GM18517 (cell line): ENCODE data around the gene CACTIN.
"Not testable (repeated sequence)": the region's sequence is repeated elsewhere in the genome, so short reads cannot be mapped to it uniquely, and the experiment has no call there.

Experiments
- ATAC-seq: cut with Tn5 transposase; IDR thresholded peaks from one replicate; pipeline ENCODE4 v1.9.1; 2021; ENCODE audit warnings: mild to moderate bottlenecking, moderate library complexity; ENCODE audit not compliant: unreplicated experiment

The CACTIN gene

DNA sequence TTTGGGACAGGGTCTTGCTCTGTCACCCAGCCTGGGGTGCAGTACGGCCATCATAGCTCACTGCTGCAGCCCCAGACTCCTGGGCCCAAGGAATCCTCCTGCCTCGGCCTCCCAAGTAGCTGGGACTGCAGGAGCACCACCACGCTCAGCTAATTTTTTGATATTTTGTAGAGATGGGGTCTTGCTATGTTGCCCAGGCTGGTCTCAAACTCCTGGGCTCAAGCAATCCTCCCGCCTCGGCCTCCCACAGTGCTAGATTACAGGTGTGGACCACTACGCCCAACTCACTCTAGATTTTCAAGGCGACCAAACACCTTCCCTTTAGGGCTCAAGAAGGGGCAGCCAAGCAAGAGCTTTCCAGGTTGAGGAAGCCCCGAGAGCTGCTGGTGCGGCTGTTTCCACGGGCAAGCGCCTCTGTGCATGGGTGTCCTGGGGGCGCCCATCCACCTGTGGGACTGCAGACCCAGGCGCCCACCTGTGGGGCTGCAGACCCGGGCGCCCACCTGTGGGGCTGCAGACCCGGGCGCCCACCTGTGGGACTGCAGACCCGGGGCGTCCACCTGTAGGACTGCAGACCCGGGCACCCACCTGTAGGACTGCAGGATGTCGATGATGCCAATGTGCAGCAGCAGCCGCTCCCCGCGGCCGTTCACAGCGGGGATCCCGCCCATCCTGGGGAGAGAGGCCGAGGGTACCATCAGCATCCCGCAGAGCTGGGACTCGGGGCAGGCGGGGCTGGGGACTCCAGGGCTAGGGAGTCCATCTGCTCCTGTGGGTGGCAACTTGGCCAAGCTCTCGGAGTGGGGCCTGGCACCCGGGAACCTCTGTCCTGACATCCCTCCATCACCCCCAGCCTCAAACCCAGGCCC, 21.7 kb upstream of the CACTIN start:
- ATAC-seq, result no peak

DNA sequence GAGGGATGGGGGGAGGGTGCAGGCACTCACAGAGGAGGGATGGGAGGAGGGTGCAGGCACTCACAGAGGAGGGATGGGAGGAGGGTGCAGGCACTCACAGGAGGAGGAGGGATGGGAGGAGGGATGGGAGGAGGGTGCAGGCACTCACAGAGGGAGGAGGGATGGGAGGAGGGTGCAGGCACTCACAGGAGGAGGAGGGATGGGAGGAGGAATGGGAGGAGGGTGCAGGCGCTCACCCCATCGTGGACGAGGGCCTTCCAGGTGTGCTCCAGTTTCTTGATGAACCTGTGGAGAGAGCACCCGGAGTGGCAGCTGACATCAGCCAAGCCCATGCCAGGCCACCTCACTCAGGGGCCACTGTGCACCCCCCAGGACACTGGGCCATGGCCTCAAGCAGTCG, 20.5 kb upstream of the CACTIN start:
- not testable (repeated sequence) for ATAC-seq

- no peak for ATAC-seq
Measured at GRCh38 chr19:3646336-3647092, 19.9 kb upstream of the CACTIN start.

GRCh38 chr19:3645726-3646125, 19.1 kb upstream of the CACTIN start:
- ATAC-seq, result no peak

DNA sequence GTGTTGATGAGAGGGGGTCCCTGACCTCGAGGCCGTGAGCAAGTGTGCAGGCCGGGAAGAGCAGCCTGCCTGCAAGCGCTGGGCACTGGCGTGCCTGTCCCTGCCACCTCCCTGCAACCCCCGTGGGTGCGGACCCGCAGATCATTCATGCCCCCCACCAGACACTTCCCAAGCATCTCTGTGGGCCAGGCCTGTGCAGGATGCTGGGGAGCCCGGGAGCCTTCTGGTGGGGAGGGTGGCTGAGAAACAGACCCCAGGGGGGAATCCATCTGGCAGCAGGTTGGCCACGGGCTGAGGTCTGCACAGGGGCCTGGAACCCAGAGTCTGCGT, 18.4 kb upstream of the CACTIN start:
- ATAC-seq, result no peak

DNA sequence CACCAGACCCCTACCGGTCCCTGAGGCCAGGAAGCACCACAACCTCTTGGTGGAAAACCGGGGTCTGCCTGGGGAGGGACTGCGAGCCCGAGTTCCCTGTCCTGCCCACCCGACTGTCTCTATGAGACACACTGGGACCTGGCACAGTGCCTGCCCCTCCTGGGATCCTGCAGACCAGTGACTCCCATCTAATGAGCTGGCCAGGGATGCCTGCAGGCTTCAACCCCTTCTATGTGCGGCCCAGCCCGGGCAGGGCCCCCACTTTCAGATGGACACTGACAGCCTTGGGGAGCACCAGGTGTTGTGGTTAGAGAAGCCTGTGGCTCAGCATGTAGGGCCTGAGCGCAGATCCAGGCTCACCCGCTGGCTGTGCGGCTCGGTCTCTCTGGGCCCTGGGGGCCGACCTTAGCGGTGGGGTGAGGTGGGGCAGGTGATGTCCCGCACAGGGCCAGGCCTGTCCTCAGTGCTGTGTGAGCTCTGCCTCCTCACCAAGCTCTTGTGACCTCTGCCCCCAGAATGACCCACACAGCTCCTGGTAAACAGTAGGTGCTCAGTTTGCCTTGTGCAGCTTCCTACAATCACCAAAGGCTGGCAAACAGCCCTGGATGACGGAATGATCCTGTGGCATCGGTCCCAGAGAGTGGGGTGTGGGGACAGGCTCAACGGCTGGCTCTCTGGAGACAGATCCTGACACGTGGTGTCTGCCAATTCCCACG, 17.9 kb upstream of the CACTIN start:
- no peak for ATAC-seq

DNA sequence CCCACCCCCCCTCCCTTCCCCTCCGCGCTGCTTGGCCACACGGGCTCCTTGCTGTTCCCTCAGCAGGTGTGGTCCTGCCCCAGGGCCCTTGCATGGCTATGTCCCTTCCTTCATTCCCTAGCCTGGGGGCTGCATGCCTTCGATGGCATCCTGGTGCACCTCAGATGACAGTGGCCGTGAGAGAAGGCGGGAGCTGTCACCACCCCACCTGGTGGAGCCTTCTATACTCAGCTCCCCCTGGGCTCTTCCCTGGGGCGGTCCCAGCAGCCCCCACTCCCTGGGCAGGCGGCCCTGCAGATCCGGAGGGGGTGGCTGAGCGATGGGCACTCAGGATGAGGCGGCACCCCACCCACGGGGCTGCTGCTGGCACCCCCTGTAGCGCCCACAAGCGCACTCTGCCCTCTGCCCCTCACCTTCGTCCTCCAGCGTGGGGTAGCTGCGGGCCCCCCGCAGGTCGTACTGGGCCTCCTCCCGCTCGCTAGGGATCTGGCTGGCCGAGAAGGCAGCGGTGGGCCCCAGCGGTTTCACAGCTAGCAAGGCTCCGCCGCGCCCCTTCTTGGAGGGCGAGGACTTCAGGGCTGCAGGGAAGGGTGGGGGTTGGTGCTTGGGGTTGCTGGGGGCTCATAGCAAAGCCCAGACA, 17.2 kb upstream of the CACTIN start:
- ATAC-seq, result no peak

DNA sequence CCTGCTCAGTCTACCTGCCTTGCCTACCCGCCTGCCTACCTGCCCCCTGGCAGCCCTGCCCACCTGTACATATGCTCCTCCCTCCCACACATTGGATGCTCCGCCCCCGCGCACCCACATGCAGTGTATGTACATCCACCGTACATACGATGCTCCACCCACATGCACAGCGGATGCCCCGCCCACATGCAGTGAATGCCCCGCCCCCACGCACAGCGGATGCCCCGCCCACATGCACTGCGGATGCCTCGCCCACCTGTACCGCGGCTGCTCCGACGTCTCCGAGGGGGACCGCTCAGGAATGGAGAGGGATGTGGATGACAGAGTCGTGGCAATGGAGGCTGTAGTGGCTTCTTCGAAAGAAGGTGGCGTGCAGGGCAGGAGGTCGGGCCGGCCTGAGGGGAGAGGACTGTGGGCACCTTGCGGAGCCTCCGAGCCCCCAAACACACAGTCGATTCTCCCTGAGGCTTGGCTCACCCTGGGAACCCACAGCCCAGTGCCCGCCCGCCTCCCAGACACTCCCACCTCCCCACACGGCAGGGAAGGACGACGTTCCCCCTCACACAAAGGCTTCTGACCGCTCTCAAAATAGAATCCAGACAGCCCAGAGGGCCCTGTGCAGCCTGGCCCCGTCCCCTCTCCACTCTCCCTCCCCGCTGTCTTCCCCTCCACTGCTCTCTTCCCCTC, 16.5 kb upstream of the CACTIN start:
- no peak for ATAC-seq

GRCh38 chr19:3642296-3642695, 15.7 kb upstream of the CACTIN start:
- no peak for ATAC-seq

DNA sequence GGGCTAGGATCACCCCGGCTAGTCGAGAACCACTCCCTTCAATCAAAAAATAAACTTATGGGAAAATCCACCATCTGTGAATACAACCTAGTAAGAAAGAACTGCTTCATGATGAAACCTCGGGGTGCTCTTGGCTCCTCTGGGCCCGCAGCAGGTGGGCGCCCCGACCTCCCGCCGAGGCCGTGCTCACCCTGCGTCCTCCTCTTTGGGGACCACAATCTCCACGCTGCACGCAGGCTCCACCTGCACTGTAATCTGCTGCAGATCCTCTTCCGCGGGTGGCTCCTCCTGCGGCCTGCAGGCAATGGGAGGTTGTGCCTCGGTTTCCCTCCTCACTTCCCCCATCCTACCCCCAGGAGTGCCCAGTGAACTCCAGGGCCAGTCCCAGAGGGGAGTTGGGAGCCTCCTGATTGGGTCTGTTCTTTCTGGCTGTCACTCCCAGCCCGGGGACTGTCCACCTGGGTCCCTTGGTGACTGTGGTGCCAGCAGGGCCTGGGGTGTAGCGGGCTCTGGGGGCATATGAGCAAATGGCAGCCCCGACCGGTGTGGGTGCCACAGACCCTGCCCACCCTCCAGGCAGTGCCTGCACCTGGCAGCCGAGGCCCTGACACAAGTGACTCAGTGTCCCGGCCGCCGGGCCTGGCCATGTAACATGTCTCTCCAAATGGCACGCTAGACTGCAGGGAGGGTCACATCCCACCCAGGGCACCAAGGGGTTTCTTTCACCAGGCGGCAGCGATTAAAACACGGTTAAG, 15.1 kb upstream of the CACTIN start:
- ATAC-seq, result no peak

GRCh38 chr19:3639479-3639878, 12.9 kb upstream of the CACTIN start:
- ATAC-seq, result no peak

- no peak for ATAC-seq
Measured at GRCh38 chr19:3638208-3639193, 11.9 kb upstream of the CACTIN start.

DNA sequence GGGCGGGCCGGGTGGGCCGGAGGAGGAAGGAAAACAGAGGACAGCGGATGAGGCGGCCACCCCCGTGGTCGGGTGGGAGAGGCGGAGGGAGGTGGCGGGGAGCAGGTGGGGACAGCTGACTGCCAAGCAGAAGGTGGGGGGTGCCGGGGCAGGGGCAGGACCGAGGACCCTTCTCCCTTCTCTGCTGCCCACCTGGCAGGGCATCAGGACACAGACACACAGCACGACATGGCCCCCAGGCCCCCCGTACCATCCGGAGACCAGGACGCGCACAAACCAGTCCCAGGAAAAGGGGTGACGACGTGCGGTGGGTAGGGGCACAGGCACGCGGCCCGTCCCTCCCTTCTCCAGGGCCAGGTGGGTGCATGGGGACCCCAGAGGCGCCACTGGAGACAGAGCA, 11.0 kb upstream of the CACTIN start:
- no peak for ATAC-seq

GRCh38 chr19:3636962-3637361, 10.4 kb upstream of the CACTIN start:
- ATAC-seq, result no peak

GRCh38 chr19:3636506-3636905, 9.9 kb upstream of the CACTIN start:
- ATAC-seq, result no peak

DNA sequence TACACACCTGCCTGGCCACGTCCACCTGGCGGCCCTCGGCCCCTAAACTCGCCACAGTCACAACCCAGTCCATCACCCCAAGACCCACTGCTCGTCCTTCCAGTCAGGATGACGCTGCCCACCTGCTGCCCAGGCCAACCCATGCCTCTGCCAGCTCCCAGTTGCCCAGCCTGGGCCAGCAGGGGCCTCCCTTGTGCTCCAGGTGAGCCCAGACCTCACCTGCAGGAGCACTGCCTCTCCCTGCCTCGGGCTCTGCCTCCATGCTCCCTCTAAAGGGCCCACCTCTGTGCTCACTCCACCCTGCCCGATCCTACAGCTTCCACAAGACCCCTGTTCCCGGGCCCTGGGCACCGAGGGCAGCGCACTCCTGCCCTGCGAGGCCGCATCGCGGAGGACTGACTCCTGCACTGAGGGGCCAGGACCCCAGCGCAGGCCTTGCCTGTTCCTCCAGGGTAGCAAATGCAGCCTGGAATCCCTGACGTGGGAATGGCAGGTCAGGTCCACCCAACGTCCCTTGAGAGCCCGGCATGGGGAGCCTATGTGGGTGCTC, 8.0 kb upstream of the CACTIN start:
- no peak for ATAC-seq

- ATAC-seq, result no peak
Measured at GRCh38 chr19:3633559-3633988, 7.0 kb upstream of the CACTIN start.
